ENCODE data around the gene PRICKLE1.

The PRICKLE1 gene

DNA sequence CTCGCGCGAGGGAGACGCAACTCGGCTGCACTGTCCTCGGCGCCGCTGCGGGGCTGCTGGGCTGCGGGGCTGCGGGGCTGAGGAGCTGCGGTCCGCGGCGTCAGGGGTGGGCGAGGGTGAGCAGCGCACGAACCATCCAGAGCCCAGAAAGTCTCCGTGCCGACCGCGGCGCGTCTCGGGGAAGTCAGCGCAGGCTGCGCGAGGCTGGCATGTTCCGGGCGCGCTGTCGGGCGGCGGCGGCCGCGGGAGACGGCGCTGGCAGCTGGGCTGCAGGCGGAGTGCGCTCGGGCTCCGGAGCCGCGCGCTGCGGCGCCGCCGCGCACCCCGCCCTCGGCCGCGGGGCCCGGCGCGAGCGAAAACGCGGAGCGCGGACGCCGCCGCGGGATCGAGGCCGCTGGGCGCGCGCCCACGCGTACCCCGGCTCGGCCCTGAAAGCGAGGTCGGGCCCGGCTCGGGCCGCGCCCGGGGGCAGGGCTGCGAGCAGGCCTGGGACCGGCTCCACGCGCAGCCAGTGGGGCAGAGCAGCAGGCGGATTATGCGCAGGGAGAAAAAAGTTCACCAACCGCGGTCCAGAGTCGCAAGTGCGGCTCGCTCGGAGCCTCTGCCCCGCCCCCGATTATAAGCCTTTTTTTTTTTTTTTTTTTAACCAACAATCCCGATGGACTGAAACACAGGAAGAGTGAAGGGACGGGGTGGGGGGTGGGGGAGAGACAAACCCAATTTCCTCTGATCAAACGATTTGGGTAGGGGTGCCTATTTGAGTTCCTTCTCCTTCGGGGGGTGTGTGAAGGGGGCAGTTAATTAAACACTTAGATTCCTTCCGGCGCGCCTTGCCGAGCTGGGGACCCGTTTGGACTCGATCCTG is at the start of gene PRICKLE1:
Gene PRICKLE1 (minus strand): TSS at position 282 of the 865 bp plus-strand sequence. CDS start 117,230 bp downstream, outside the sequence.
- in situ Hi-C loops (cut with HindIII; ENCODE audit: low pct_ligation_motif_present, low sequenced_read_pairs), result no loop called here
- Histone ChIP-seq H3K27me3 (replicated peaks) (peaks cover 4% of the 10 kb centered on the region), H3K4me3 (ENCODE audit: low read depth, low read length) (peak within 1 kb of the TSS; percentile 85), H3K36me3 (replicated peaks) (no peaks in the 10 kb centered on the region), H3K27ac (no peak within 1 kb of the TSS)
- DNase-seq, result peak; percentile 22
- TF ChIP-seq, protein P1, sequence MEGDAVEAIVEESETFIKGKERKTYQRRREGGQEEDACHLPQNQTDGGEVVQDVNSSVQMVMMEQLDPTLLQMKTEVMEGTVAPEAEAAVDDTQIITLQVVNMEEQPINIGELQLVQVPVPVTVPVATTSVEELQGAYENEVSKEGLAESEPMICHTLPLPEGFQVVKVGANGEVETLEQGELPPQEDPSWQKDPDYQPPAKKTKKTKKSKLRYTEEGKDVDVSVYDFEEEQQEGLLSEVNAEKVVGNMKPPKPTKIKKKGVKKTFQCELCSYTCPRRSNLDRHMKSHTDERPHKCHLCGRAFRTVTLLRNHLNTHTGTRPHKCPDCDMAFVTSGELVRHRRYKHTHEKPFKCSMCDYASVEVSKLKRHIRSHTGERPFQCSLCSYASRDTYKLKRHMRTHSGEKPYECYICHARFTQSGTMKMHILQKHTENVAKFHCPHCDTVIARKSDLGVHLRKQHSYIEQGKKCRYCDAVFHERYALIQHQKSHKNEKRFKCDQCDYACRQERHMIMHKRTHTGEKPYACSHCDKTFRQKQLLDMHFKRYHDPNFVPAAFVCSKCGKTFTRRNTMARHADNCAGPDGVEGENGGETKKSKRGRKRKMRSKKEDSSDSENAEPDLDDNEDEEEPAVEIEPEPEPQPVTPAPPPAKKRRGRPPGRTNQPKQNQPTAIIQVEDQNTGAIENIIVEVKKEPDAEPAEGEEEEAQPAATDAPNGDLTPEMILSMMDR (IDR thresholded peaks at IDR 0.05; ENCODE audit: low read depth, low read length, missing control alignments), result no peak

DNA sequence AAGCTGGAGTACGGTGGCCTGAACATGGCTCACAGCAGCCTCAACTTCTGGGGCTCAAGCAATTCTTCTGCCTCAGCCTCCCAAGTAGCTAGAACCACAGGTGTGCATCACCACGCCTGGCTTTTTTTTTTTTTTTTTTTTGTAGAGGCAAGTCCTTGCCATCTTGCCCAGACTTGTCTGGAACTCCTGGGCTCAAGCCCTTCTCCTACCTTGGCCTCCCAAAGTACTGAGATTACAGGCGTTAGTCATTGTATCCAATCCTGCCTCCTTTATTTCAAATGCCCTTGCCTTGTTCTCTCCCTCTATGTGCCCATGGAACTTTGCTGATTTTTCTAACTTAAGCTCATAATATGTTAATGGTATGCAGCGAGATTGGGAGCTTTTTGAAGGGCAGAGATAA is 49.2 kb upstream of the PRICKLE1 start:
- no peaks in the 10 kb centered on the region for H3K27me3 ChIP-seq (replicated peaks)
- DNase-seq, result no peak
- H3K36me3 ChIP-seq (replicated peaks), result no peaks in the 10 kb centered on the region
- in situ Hi-C loops (cut with HindIII; ENCODE audit: low pct_ligation_motif_present, low sequenced_read_pairs), result no loop called here
- H3K4me3 ChIP-seq (ENCODE audit: low read depth, low read length), result no peak overlapping the region
- H3K27ac ChIP-seq, result no peak overlapping the region
- TF ChIP-seq, protein P1 (IDR thresholded peaks at IDR 0.05; ENCODE audit: low read depth, low read length, missing control alignments), result no peak

GRCh38 chr12:42638011-42638410 is 48.5 kb upstream of the PRICKLE1 start:
- TF ChIP-seq, protein P1 (IDR thresholded peaks at IDR 0.05; ENCODE audit: low read depth, low read length, missing control alignments), result no peak
- no peak for DNase-seq
- no peak overlapping the region for H3K4me3 ChIP-seq (ENCODE audit: low read depth, low read length)
- in situ Hi-C loops (cut with HindIII; ENCODE audit: low pct_ligation_motif_present, low sequenced_read_pairs), result no loop called here
- H3K36me3 ChIP-seq (replicated peaks), result no peaks in the 10 kb centered on the region
- H3K27me3 ChIP-seq (replicated peaks), result no peaks in the 10 kb centered on the region
- no peak overlapping the region for H3K27ac ChIP-seq

- TF ChIP-seq, protein P1 (IDR thresholded peaks at IDR 0.05; ENCODE audit: low read depth, low read length, missing control alignments), result no peak
- Histone ChIP-seq H3K27me3 (replicated peaks) (no peaks in the 10 kb centered on the region), H3K36me3 (replicated peaks) (no peaks in the 10 kb centered on the region), H3K4me3 (ENCODE audit: low read depth, low read length) (no peak overlapping the region), H3K27ac (no peak overlapping the region)
- in situ Hi-C loops (cut with HindIII; ENCODE audit: low pct_ligation_motif_present, low sequenced_read_pairs), result no loop called here
- DNase-seq, result no peak
These were observed 47.4 kb upstream of the PRICKLE1 start for GRCh38 chr12:42636993-42637392.

DNA sequence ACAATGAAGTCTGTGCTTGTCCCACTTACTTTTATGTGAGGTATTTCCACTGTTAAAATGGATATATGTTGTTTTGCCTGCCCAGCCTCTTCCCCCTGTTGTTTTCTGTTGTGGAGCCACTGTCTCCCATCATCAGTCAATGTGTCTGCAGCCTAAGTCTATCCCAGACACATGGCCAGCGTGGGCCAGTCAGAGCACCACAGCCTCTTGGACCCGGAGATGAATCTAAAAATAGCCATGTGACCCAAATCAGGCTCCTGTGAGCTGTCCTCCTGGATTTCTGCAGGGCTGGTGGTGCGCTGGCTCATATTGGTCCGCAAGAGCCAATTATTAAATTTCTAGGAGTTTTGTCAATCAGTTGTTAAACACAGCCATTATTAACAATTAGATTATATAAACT is 44.0 kb upstream of the PRICKLE1 start:
- H3K4me3 ChIP-seq (ENCODE audit: low read depth, low read length), result no peak overlapping the region
- TF ChIP-seq, protein P1 (IDR thresholded peaks at IDR 0.05; ENCODE audit: low read depth, low read length, missing control alignments), result no peak
- in situ Hi-C loops (cut with HindIII; ENCODE audit: low pct_ligation_motif_present, low sequenced_read_pairs), result no loop called here
- H3K27me3 ChIP-seq (replicated peaks), result no peaks in the 10 kb centered on the region
- H3K27ac ChIP-seq, result no peak overlapping the region
- H3K36me3 ChIP-seq (replicated peaks), result no peaks in the 10 kb centered on the region
- no peak for DNase-seq
